ENCODE results near the gene ANKAR. TPM values are rescaled to one million over a fixed set of nuclear protein-coding genes. Genes with fewer than 3 reads are reported as not detected.
A peak's percentile ranks its signal among the peaks of the same experiment; 100 is the strongest.
"Not testable (repeated sequence)": the region's sequence is repeated elsewhere in the genome, so short reads cannot be mapped to it uniquely, and the experiment has no call there.

The ANKAR gene
- polyA plus RNA-seq, 3 donors = 6.2 to 9.1 (median 8.0) TPM

GRCh38 chr2:189658306-189659212, 15.9 kb upstream of the ANKAR start:
- no peak for DNase-seq (ENCODE audit: low read depth in 3 of 3, low spot score in 2 of 3)

GRCh38 chr2:189659734-189660133, 14.7 kb upstream of the ANKAR start:
- DNase-seq (ENCODE audit: low read depth in 3 of 3, low spot score in 2 of 3) = no peak

DNA sequence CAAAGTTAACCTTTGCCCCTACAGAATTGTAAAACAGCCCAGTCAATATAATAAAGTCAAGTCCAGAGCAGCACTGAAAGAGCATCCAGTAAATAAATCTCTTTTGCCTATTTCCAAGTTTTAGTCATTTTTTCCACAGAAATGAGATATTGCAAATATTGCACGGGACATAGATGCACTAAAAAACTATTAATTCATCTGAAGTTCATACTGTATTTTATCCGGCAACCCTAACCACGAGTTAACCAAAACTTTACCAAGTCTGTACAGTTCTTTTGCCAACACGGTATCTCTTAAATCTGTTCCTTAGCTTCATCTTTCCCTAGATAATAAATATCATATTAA, 13.7 kb upstream of the ANKAR start:
- DNase-seq (ENCODE audit: low read depth in 3 of 3, low spot score in 2 of 3) = no peak

DNA sequence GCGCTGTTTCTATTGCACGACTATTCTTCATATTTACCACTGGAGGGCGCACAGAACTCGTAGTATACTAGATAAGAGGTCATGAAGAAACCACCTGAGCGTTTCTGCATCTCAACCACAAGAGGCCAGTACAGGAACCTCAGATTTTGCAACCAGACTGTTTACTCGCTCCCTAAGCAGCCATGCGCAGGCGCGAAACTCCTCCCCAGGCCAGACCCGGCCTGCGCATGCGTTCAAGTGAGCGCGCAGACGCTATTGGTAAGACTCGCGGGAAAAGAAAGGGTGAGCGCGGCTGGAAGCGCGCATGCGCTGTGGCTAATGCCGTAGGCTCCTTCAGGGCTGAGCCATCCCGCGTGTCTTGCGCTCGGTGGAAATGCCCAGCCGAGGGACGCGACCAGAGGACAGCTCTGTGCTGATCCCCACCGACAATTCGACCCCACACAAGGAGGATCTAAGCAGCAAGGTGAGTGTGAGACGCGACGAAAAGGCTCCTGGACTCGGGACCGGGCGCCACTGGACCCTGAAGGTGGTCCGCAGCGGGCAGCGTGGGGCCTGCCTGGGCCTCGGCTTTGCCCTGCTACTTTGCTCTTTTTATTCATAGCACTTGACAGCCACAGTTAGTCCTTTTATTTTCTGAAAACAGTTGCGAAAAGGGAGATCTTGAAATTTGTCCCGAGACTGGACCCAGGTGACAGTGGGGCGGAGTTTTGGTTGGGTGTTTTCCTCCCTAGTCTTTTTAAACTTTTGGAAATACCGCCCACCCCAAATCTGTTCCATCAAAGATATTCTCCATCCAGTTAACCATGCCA, 13.1 kb upstream of the ANKAR start, which contains the start of gene ASNSD1:
Gene ASNSD1 (plus strand): TSS at position 312 of the 809 bp plus-strand sequence. CDS start 4,674 bp downstream, outside the sequence.
- DNase-seq (ENCODE audit: low read depth in 3 of 3, low spot score in 2 of 3) = peak; percentile 98 to 99 (median 99)

- DNase-seq (ENCODE audit: low read depth in 3 of 3, low spot score in 2 of 3) = no peak
Measured at GRCh38 chr2:189661957-189662321, 12.5 kb upstream of the ANKAR start.

- no peak for DNase-seq (ENCODE audit: low read depth in 3 of 3, low spot score in 2 of 3)
Measured at GRCh38 chr2:189662669-189663226, 11.7 kb upstream of the ANKAR start.

- not testable (repeated sequence) for DNase-seq (ENCODE audit: low read depth in 3 of 3, low spot score in 2 of 3)
Measured at GRCh38 chr2:189663319-189663718, 11.2 kb upstream of the ANKAR start.

DNA sequence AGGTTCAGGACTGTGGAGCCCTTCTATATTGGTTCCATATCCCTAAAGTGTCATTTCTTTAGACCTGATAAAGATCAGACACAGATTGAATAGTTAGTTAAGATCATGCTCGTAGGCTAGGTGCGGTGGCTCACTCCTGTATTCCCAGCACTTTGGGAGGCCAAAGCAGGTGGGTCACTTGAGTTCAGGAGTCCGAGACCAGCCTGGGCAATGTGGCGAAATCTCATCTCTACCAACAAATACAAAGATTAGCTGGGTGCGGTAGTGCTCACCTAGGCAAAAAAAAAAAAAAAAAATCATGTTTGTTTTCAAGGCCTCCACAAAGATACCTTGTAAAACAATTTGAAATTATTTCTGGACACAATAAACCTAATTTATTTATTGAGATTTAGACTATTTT, 4.6 kb upstream of the ANKAR start:
- DNase-seq (ENCODE audit: low read depth in 3 of 3, low spot score in 2 of 3) = no peak

GRCh38 chr2:189673661-189674373, 653 bp upstream of the ANKAR start:
- no peak for DNase-seq (ENCODE audit: low read depth in 3 of 3, low spot score in 2 of 3)

DNA sequence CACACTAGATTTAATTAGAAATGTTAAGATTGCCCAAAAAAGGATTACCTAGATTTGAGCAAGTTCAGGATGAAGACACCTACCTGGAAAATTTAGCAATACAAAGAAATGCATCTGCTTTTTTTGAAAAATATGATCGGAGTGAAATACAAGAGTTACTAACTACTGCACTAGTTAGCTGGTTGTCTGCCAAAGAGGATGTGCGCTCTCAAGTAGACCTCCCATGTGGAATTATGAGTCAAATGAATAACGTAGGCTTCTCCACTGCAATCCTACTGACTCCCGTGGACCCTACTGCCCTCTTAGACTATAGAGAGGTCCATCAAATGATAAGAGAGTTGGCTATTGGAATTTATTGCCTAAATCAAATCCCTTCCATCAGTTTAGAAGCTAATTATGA, 2.0 kb downstream of the ANKAR start:
- DNase-seq (ENCODE audit: low read depth in 3 of 3, low spot score in 2 of 3) = no peak

GRCh38 chr2:189679226-189679625, 4.8 kb downstream of the ANKAR start:
- no peak for DNase-seq (ENCODE audit: low read depth in 3 of 3, low spot score in 2 of 3)

DNA sequence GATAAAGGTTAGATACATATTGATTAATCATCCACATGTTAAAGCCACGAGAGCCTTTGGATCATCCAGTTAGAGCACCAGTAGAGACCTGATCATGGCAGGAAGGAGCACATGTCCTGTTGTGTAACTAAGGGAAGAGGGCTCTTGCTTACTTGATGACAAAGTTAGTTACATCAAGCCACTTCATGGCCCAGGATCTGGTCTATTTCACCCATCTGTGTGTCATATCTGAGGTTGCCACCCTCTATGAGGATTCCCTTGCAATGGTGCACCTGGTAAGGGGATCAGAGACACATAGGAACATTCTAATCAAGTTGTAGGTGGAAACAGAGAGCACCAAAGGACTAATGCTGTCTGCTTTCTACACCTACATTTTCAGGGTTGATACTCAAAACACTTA, 6.7 kb downstream of the ANKAR start:
- DNase-seq (ENCODE audit: low read depth in 3 of 3, low spot score in 2 of 3) = no peak

DNA sequence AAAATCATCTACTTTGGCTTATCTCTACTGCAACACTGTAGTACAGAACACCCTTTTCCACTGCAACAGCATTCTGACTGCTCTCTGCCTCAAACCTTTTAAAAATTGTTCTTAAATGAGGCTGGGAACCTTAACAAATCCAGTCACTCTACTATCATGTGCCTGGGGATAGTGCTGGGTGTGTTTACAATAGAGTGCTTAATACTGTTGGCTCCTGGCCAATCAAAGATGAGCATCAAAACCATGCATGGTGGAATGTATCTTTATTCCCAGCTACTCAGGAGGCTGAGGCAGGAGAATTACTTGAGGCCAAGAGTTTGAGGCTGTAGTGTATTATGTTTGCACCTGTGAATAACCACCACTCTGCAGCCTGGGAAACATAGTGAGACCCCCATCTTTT, 7.4 kb downstream of the ANKAR start:
- no peak for DNase-seq (ENCODE audit: low read depth in 3 of 3, low spot score in 2 of 3)

DNA sequence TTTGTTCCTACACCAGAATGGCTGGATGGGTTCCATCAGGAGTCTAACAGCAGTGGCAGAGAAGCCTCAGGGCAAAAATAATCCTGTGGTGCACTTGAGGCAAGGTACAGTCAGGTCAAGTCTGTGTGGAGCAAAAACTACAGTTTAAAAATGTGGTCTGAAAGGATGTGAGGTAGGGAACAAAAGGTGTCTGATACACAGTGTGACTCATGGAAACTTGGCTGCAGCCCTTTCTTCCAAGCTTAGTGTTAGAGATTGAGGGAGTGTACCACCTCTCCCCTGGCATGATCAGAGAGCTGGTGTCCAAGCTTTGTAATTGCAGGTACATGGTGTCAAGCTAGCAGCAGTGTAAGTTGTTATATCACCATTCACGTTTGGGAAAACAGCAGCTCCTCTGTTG, 8.9 kb downstream of the ANKAR start:
- DNase-seq (ENCODE audit: low read depth in 3 of 3, low spot score in 2 of 3) = no peak

DNA sequence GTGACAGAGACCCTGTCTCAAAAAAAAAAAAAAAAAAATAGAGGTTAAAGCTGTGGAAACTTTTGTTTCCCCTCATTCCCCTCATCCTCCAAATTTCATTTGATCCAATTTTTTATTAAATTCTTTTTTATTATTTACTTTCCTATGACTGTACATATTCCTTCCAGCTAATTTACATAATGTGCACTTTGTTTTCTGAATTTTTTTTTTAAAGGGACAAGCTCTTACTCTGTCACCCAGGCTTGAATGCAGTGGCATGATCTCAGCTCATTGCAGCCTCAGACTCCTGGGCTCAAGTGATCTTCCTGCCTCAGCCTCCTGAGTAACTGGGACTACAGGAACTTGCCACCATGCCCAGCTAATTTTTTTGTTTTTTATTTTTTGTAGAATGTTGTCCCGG, 10.3 kb downstream of the ANKAR start:
- no peak for DNase-seq (ENCODE audit: low read depth in 3 of 3, low spot score in 2 of 3)

- no peak for DNase-seq (ENCODE audit: low read depth in 3 of 3, low spot score in 2 of 3)
Measured at GRCh38 chr2:189685540-189686229, 11.2 kb downstream of the ANKAR start.

DNA sequence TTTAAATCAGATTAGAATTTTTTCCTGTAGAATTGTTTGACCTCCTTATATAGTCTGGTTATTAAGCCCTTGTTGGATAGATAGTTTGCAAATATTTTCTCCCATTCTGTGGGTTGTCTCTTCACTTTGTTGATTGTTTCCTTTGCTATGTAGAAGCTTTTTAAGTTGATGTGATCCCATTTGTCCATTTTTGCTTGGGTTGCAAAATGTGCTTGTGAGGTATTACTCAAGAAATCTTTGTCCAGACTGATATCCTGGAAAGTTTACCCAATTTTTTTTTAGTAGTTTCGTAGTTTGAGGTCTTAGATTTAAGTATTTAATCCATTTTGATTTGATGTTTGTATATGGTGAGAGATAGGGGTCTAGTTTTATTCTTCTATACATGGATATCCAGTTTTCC, 13.3 kb downstream of the ANKAR start:
- not testable (repeated sequence) for DNase-seq (ENCODE audit: low read depth in 3 of 3, low spot score in 2 of 3)

- DNase-seq (ENCODE audit: low read depth in 3 of 3, low spot score in 2 of 3) = no peak
Measured at GRCh38 chr2:189696223-189696622, 21.8 kb downstream of the ANKAR start.

GRCh38 chr2:189698020-189698887, 23.8 kb downstream of the ANKAR start:
- DNase-seq (ENCODE audit: low read depth in 3 of 3, low spot score in 2 of 3) = peak in 1 of 3 donors; percentile 29
